K562 (cell line): ENCODE results near the gene TPCN1. TPM values are rescaled to one million over a fixed set of nuclear protein-coding genes. Genes with fewer than 3 reads are reported as not detected.

Source experiments
- ATAC-seq: fragments of 200-7000 bp; cut with Tn5 transposase; 3 replicates; pipeline ENCODE4 v1.9.1; 2020; ENCODE audit warnings: moderate library complexity
- BruUV-seq: library from RNA; stranded (reverse); fragments of 400-500 nt; replicated peaks from 2 replicates; lab custom pipeline; 2021; lab: Mats Ljungman, UMichigan
- CTCF ChIA-PET: fragments of 300-600 bp; formaldehyde crosslinking; extraction: SDS; loops from one replicate; lab custom pipeline; 2021; ENCODE audit warnings: low intra/inter-chr PET ratio; lab: Yijun Ruan, JAX
- POLR2A ChIA-PET: fragments of 300-600, 350-650 bp; sonication (Branson Sonifier 250); formaldehyde crosslinking; extraction: SDS; loops from one replicate; lab custom pipeline; 2021; ENCODE audit warnings: antibody characterized with exemption, inconsistent platforms; lab: Yijun Ruan, JAX
- DNase-seq, 4 experiments: peaks; one replicate each; pipeline versions ENCODE4 v3.0.0 to v3.0.0-alpha.2; 2011 to 2018; ENCODE audit warnings: low spot score in 3 of 4, mixed read lengths in 3 of 4; ENCODE audit errors: extremely low read depth in 1 of 4
- FAIRE-seq: peaks from 2 replicates; lab custom pipeline; 2011; peaks lifted over from hg19 to GRCh38; lab: Jason Lieb, UNC
- H2AFZ ChIP-seq: 2 replicates; pipeline ENCODE4 v1.6.0; 2011; ENCODE audit warnings: low read depth, low read length, control low read depth, inconsistent platforms
- H3K27ac ChIP-seq: fragments of 200-600 bp; 3 replicates; pipeline ENCODE4 v1.8.0; 2011; ENCODE audit warnings: low read depth, mild to moderate bottlenecking, control low read depth, inconsistent platforms, low read length, moderate library complexity, mixed read lengths; ENCODE audit errors: extremely low read depth
- H3K27me3 ChIP-seq, 2 experiments: fragments of 300-600 bp in 1 of 2; 2 replicates in 1 of 2; 3 replicates in 1 of 2; pipeline versions ENCODE4 v1.6.0 to v1.8.0; 2011; ENCODE audit warnings: inconsistent platforms in 2 of 2, low read length in 2 of 2, mild to moderate bottlenecking in 1 of 2, mixed read lengths in 1 of 2, moderate library complexity in 1 of 2; ENCODE audit not compliant: control insufficient read depth in 2 of 2, insufficient read depth in 2 of 2
- H3K36me3 ChIP-seq: fragments of 300-600 bp; 3 replicates; pipeline ENCODE4 v1.8.0; 2011; ENCODE audit warnings: mild to moderate bottlenecking, low read length, inconsistent platforms; ENCODE audit not compliant: control insufficient read depth, insufficient read depth
- H3K4me1 ChIP-seq, 2 experiments: fragments of 200-600 bp in 1 of 2; replicated peaks in 1 of 2; 2 replicates in 1 of 2; 3 replicates in 1 of 2; pipeline versions ENCODE4 v1.5.1 to v1.8.0; 2011; ENCODE audit warnings: inconsistent platforms in 2 of 2, low read length in 2 of 2, mild to moderate bottlenecking in 1 of 2, mixed read lengths in 1 of 2, moderate library complexity in 1 of 2; ENCODE audit not compliant: control insufficient read depth in 2 of 2, insufficient read depth in 2 of 2
- H3K4me2 ChIP-seq: 2 replicates; pipeline ENCODE4 v1.6.1; 2011; ENCODE audit warnings: low read length, control low read depth, inconsistent platforms, mixed read lengths; ENCODE audit not compliant: insufficient read depth
- H3K4me3 ChIP-seq: fragments of 200-600 bp; sonication (generic), shearing (Covaris generic); 2 replicates; pipeline ENCODE4 v1.5.1; 2016; ENCODE audit warnings: control low read depth, inconsistent platforms
- H3K79me2 ChIP-seq: fragments of 200-600 bp; 3 replicates; pipeline ENCODE4 v1.8.0; 2011; ENCODE audit warnings: low read length, inconsistent platforms; ENCODE audit not compliant: control insufficient read depth, insufficient read depth
- H3K9ac ChIP-seq, 2 experiments: 2 replicates each; pipeline versions ENCODE4 v1.6.0 to v1.6.1; 2011; ENCODE audit warnings: low read depth in 2 of 2, low read length in 2 of 2, control low read depth in 1 of 2, inconsistent platforms in 1 of 2, mild to moderate bottlenecking in 1 of 2, mixed read lengths in 1 of 2; ENCODE audit not compliant: insufficient read depth in 1 of 2
- H3K9me1 ChIP-seq: one replicate; pipeline ENCODE4 v1.6.0; 2011; ENCODE audit warnings: inconsistent platforms, mild to moderate bottlenecking, low read length, moderate library complexity; ENCODE audit not compliant: control insufficient read depth, insufficient read depth
- H3K9me3 ChIP-seq: replicated peaks from 2 replicates; pipeline ENCODE4 v1.5.1; 2011; ENCODE audit warnings: low read depth, low read length, inconsistent platforms; ENCODE audit not compliant: control insufficient read depth, insufficient read depth
- H4K20me1 ChIP-seq: replicated peaks from 2 replicates; pipeline ENCODE4 v1.6.1; 2011; ENCODE audit warnings: low read length, inconsistent platforms, mixed read lengths; ENCODE audit not compliant: control insufficient read depth, insufficient read depth
- BHLHE40 ChIP-seq: IDR thresholded peaks from 2 replicates; pipeline ENCODE4 v1.6.1; 2011; ENCODE audit warnings: low read length, improper control_type of control experiment
- BMI1 ChIP-seq: fragments of 150-350 bp; IDR thresholded peaks from 2 replicates; pipeline ENCODE4 v1.6.1; 2014; ENCODE audit warnings: low read length
- CEBPB ChIP-seq: fragments of 450-650 bp; IDR thresholded peaks from 2 replicates; pipeline ENCODE4 v1.6.1; 2016; ENCODE audit warnings: missing genetic modification characterization, missing compliant biosample characterization
- NFE2 ChIP-seq: IDR thresholded peaks from 2 replicates; pipeline ENCODE4 v1.6.1; 2014; ENCODE audit warnings: antibody characterized with exemption, low read depth
- NR2C1 ChIP-seq, 2 experiments: fragments of 450-650 bp; IDR thresholded peaks; 2 replicates each; pipeline ENCODE4 v1.6.1; 2017; ENCODE audit warnings: mild to moderate bottlenecking in 2 of 2, antibody characterized with exemption in 1 of 2, inconsistent platforms in 1 of 2, missing compliant biosample characterization in 1 of 2, missing genetic modification characterization in 1 of 2
- ZBTB34 ChIP-seq: fragments of 250-450 bp; sonication (Bioruptor Pico); IDR thresholded peaks from 2 replicates; pipeline ENCODE4 v1.8.0; 2021; ENCODE audit warnings: mild to moderate bottlenecking, moderate library complexity
- ZBTB40 ChIP-seq, 2 experiments: fragments of 450-650 bp in 1 of 2; sonication (generic) in 1 of 2; formaldehyde crosslinking in 1 of 2; IDR thresholded peaks; 2 replicates each; pipeline versions ENCODE4 v1.7.1 to v1.9.0; 2016 to 2022; ENCODE audit warnings: inconsistent platforms in 1 of 2, mild to moderate bottlenecking in 1 of 2, missing genetic modification reagents in 1 of 2
- ZNF583 ChIP-seq: fragments of 250-450 bp; sonication (Bioruptor Pico); IDR thresholded peaks from 2 replicates; pipeline ENCODE4 v1.4.0; 2020
- WGBS: fragments of 100-300 bp; shearing (Covaris generic); methylation state at CpG from one replicate; pipeline ENCODE4 v1.1.6; 2016; ENCODE audit warnings: low coverage, mixed read lengths; ENCODE audit not compliant: insufficient coverage; ENCODE audit errors: missing lambda C conversion rate; 5-methylcytosine and 5-hydroxymethylcytosine counted together
- in situ Hi-C: fragments of 300-500 bp; cut with MboI; formaldehyde crosslinking; loops from 4 replicates; pipeline ENCODE4 v1.15.0; 2018; ENCODE audit warnings: inconsistent platforms, mixed read lengths
- intact Hi-C: fragments of 100-400 bp; cut with micrococcal nuclease; formaldehyde crosslinking; loops from 2 replicates; pipeline ENCODE4 v1.14.2; 2022
- polyA plus RNA-seq, 8 experiments: library from polyadenylated mRNA; depleted of rRNA in 4 of 8; stranded (reverse) in 5 of 8; unstranded in 3 of 8; fragments of >200 nt; fragmentation: Nextera tagmentation in 2 of 8; fragmentation: Illumina TruSeq in 1 of 8; extraction: Ambion mirVana in 2 of 8; extraction: Trizol in 1 of 8; gene quantifications; 2 replicates each; pipeline versions ENCODE4 v1.2.1 to v1.2.3, GENCODE V29; 2011 to 2014; ENCODE audit warnings: inconsistent platforms in 1 of 8, missing spikeins in 1 of 8
- total RNA-seq, 7 experiments: library from RNA; depleted of rRNA in 6 of 7; stranded (reverse); fragments of >200 nt in 6 of 7; fragmentation: Illumina TruSeq in 2 of 7; extraction: Trizol in 2 of 7; gene quantifications; 2 replicates each; pipeline versions ENCODE4 v1.2.1 to v1.2.3, GENCODE V29; 2011 to 2021; ENCODE audit warnings: low replicate concordance in 1 of 7

The TPCN1 gene
- total and polyA plus RNA-seq, 9 of the 15 experiments (the other 6 are each of a cell fraction or from before 2014, with no cell fraction given), result 0.80 to 23.8 (median 7.4) TPM

DNA sequence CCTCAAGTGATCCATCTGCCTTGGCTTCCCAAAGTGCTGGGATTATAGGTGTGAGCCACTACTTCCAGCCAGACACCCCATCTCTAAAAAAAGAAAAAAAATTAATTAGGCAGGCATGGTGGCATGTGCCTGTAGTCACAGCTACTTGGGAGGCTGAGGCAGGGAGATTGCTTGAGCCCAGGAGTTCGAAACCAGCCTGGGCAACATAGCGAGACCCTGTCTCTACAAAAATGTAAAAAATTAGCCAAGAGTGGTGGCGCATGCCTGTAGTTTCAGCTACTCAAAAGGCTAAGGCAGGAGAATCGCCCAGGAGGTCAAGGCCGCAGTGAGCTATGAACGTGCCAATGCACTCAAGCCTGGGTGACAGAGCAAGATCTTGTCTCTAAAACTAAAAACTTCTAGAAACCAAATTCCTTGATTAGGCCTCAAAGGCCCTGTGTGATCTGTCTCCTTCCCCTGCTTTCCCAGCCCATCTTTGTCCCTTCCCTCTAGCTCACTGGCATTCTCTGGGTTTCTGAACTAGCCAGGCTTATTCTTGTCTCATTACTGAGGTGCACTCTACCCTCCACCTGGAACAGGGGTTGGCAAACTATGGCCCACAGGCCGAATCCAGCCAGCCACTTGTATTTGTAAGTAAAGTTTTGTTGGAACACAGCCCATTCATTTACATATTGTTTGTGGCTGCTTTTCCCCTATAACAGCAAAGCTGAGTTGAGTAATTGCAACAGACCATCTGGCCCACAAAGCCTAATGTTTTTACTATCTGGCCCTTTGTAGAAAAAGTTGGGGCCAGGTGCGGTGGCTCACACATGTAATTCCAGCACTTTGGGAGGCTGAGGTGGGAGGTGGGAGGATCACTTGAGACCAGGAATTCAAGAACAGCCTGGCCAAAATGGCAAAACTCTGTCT, 17.2 kb upstream of the TPCN1 start:
- POLR2A ChIA-PET, result interaction anchor here (0.7 to 1.4 kb wide), 3 partner anchors 10 to 211 kb away, joined by 4 to 8 read pairs (median 8); partner anchors contain the start of gene TPCN1
- no peak overlapping the region for H3K4me3 ChIP-seq
- no peaks in the 10 kb centered on the region for H4K20me1 ChIP-seq
- no TSS peak for BruUV-seq
- H3K36me3 ChIP-seq, result no peaks in the 10 kb centered on the region
- intact Hi-C loops, result no loop called here
- CTCF ChIA-PET, result no interaction called here
- no peak for DNase-seq
- no peak for FAIRE-seq
- H3K79me2 ChIP-seq, result no peaks in the 10 kb centered on the region
- H3K27ac ChIP-seq, result peak overlapping the region; percentile 23; the same call in 2 of the 3 replicates
- H2AFZ ChIP-seq, result peak overlapping the region; percentile 83
- H3K27me3 ChIP-seq, result no peaks in the 10 kb centered on the region
- H3K4me1 ChIP-seq, result peaks cover 27 to 29% of the 10 kb centered on the region in 2 experiments
- in situ Hi-C loops, result no loop called here
- peak overlapping the region in 1 of 2 experiments; percentile 26; a peak in 1 of 4 replicates for H3K9ac ChIP-seq
- no peaks in the 10 kb centered on the region for H3K9me3 ChIP-seq
- H3K9me1 ChIP-seq, result no peaks in the 10 kb centered on the region
- 70% methylated on average over 8 of the region's 8 CpGs for WGBS
- 0 out of 2 replicates have a peak overlapping the region, but pooled peaks have one; percentile 23 for H3K4me2 ChIP-seq
- no peak for ATAC-seq
- TF ChIP-seq BMI1 (no peak), ZBTB40 (IDR thresholded peaks at IDR 0.05) (peak; percentile 66), ZBTB40 (CRISPR knock-in tag; IDR thresholded peaks at IDR 0.05) (no peak), CEBPB (tag) (peak; percentile 33; the same call in 1 of the 2 replicates), BHLHE40 (0 out of 2 replicates have a peak, but pooled peaks have one; percentile 31), ZBTB34 (CRISPR knock-in tag) (no peak), NR2C1 (IDR thresholded peaks at IDR 0.05) (no peak), NR2C1 (tag; IDR thresholded peaks at IDR 0.05) (0 out of 2 replicates have a peak, but pooled peaks have one; percentile 13), NFE2 (peak; percentile 24; the same call in 1 of the 2 replicates), ZNF583 (CRISPR knock-in tag) (0 out of 2 replicates have a peak, but pooled peaks have one; percentile 21)
